GM10248 (cell line): Measurements from ENCODE around the gene RAB35.

Experiments
- CTCF ChIA-PET: fragments of 300-600 bp; sonication (Branson Sonifier 250); formaldehyde crosslinking; extraction: SDS; loops from one replicate; lab custom pipeline; 2021; ENCODE audit warnings: antibody characterized with exemption; lab: Yijun Ruan, JAX
- POLR2A ChIA-PET: fragments of 350-650 bp; sonication (Branson Sonifier 250); formaldehyde crosslinking; extraction: SDS; loops from one replicate; lab custom pipeline; 2020; ENCODE audit warnings: antibody characterized with exemption; lab: Yijun Ruan, JAX
- DNase-seq: peaks from one replicate; pipeline ENCODE4 v3.0.0; 2012; ENCODE audit errors: extremely low spot score
- TF ChIP-seq, protein P1 (sequence below): IDR thresholded peaks from 2 replicates; pipeline ENCODE4 v1.5.1; 2012; ENCODE audit warnings: mild to moderate bottlenecking, low read depth; ENCODE audit errors: extremely low read depth, missing control alignments, control extremely low read depth

RAB35 gene

DNA sequence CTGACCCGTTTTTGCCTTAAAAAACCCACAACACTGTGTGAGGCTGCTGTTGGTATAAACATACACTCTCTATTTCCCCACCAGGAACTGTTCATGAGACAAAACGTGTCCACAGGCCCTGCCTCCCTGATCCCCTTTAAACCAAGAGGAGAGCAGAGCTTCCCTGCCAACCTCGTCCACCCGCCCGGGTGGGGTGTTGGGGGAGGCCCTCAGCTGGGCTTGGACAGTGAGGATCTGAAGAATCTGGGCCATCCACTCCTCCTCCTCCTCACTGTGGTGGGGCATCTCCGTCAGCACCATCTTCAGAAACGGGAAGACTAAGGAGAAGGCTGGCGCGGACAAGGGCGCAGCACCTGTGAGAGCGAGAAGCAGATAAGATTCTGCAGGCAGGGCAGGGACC is 41.1 kb upstream of the RAB35 start:
- TF ChIP-seq, protein P1, sequence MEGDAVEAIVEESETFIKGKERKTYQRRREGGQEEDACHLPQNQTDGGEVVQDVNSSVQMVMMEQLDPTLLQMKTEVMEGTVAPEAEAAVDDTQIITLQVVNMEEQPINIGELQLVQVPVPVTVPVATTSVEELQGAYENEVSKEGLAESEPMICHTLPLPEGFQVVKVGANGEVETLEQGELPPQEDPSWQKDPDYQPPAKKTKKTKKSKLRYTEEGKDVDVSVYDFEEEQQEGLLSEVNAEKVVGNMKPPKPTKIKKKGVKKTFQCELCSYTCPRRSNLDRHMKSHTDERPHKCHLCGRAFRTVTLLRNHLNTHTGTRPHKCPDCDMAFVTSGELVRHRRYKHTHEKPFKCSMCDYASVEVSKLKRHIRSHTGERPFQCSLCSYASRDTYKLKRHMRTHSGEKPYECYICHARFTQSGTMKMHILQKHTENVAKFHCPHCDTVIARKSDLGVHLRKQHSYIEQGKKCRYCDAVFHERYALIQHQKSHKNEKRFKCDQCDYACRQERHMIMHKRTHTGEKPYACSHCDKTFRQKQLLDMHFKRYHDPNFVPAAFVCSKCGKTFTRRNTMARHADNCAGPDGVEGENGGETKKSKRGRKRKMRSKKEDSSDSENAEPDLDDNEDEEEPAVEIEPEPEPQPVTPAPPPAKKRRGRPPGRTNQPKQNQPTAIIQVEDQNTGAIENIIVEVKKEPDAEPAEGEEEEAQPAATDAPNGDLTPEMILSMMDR: no peak
- ChIA-PET POLR2A (interaction anchor here (0.9 kb wide), 1 partner anchor 13 kb away, joined by 3 read pairs; no protein-coding TSS in a partner anchor), CTCF (interaction anchor here (2.2 kb wide), 1 partner anchor 9 kb away, joined by 6 read pairs; no protein-coding TSS in a partner anchor)

DNA sequence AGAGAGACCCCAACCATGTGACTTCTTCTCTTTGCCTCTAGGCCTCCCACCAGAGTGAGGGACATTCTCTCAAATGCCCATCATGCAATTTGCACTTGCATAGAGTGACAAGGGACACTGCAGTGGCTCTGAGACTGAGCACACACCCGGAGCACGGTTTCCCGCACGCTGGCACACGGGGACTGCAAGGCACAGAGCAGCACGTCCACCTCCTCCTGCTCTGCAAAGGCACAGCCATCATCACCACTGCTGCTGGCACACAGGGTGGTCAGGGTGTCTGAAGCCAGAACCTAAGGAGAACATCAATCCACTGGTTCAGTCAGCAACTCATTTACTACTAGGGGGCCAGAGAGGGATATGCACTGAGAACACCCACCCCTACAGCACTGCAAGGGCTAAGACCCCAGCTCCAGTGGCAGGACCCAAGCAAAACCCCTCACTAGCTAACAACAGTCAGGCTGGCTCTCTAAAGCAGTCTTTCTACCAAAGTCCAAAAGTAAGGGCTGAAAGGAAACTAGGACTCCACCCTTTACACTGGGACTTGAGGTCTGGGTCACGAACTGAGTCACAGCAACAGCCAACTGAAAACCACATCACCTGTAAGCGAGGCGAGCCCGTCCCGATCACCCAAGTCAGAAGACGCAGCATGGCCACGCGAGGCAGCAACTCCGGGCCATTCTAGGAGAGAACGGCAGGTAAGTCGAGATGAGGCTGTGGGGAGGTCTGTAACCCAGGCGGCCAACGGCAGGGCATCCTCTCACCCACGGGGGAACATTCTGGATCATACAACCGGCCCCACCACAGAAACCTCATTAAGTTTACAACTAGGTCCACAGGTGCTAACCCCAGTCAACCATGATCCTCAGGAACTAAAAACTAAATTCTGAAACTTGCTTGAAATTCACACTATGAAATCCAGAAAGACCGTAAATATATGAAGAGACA is 40.0 kb upstream of the RAB35 start:
- POLR2A ChIA-PET: no interaction called here
- TF ChIP-seq, protein P1: no peak
- CTCF ChIA-PET: no interaction called here

More for the DNA sequence above, 41.1 kb upstream of the RAB35 start:
- DNase-seq: no peak

DNA sequence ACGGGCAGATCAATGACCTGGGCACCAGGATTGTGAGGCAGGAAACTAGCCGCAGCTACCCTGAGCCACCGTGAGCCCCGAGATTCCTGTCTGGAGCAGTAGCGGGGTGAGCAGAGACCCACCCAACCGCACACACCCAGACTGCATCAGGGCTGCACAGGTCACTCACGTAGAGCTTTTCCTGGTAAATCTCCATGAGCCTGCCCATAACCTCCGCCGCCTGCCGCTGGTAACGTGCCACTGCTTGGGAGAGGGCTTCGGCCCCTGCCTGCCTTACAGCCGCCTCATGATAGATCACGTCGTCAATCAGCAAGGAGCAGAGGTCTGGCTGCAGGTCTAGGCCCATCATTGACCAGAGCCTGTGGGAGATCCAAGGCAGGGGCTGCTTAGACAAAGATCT is 38.5 kb upstream of the RAB35 start:
- TF ChIP-seq, protein P1: no peak
- POLR2A ChIA-PET: no interaction called here
- no peak for DNase-seq
- CTCF ChIA-PET: no interaction called here

More for the DNA sequence above, 40.0 kb upstream of the RAB35 start:
- DNase-seq: no peak

DNA sequence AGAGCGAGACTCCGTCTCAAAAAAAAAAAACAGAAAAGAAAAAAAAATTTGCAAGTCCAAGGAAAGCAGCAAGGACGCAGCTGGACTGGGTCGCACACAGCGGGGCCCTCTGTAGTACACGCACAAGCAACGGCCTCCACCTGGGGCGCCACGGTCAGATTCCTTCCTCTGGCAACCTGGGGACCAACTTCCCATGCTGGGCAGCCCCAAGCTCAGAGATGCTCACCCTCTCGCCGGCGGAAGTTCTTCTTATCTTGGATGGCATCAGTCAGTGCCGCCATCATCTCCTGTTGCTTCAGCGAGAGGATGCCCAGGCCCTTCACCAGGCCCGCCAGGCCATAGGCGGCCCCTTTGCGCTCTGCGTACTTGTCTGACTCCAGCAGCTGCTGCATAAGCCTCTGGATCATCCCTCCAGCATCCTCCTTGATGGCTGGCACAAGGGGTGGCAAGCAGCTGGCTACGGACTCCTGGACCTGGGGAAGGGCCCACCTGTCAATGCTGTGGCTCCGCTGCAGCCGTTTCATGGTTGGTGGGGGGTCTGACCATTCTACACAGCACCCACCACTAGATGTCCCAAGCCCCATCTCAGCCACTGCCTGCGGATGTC is 34.5 kb upstream of the RAB35 start:
- ChIA-PET CTCF (interaction anchor here (1.1 to 1.5 kb wide), 2 partner anchors 10 to 64 kb away, joined by 3 to 4 read pairs; no protein-coding TSS in a partner anchor), POLR2A (no interaction called here)
- DNase-seq: no peak
- TF ChIP-seq, protein P1: no peak

DNA sequence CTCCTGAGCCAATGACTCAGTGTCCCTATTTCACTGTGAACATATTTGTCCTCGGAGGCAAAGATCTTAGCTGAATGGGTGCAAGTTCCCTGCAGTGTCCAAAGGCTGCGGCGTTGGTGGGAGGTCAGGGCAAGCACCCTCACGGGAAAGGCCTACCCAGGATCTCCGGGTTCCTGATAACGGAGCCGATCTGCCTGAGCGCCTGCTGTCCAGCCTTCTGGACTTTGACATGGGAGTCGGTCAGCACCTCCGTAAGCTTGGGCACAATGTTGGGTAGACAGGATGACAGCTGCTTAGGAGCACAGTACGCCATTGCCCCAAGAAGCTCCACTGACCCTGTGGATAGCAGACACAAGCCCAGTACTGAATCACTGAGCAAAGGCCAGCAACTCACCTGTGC is 31.5 kb upstream of the RAB35 start:
- CTCF ChIA-PET: interaction anchor here (1.0 to 1.7 kb wide), 4 partner anchors 11 to 48 kb away, joined by 3 to 6 read pairs (median 3); no protein-coding TSS in a partner anchor
- TF ChIP-seq, protein P1: no peak
- POLR2A ChIA-PET: interaction anchor here (1.3 to 1.4 kb wide), 2 partner anchors 30 to 53 kb away, joined by 3 to 5 read pairs; partner anchors contain the start of gene RPLP0
- DNase-seq: no peak

DNA sequence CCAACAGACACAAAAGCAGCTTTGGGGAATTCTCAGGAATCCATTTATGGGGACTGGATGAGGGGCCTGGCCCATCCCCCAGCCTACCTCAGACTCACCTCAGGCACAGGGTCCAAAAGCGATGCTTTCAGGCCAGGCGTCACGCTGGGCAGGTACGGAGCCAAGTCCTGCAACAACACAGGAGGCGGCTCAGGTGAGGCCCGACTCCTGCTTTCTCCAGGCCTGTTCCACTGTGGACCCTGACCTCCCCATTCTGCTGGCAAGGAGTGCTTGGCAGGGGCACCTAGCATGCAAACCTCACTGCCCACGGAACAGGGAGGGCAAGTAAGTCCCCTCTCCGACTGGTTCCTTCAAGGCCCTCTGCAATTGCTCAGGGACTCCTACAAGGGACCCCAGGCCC is 28.6 kb upstream of the RAB35 start:
- no peak for DNase-seq
- ChIA-PET CTCF (no interaction called here), POLR2A (no interaction called here)
- TF ChIP-seq, protein P1: no peak
